ENCODE measurements around the gene TNXB.

TNXB gene

GRCh38 chr6:32151863-32152768, 43.0 kb upstream of the TNXB start, which contains the start of gene PRRT1:
TSS of gene PRRT1 (minus strand) at chr6:32151939. CDS start at chr6:32151827, 112 bp downstream.
- DNase-seq (ENCODE audit: low read depth), result no peak
- H3K4me3 ChIP-seq (ENCODE audit: control insufficient read depth, low read depth, low read length), result peak within 1 kb of the TSS; percentile 92
- no peak for TF ChIP-seq CTCF (conservative IDR thresholded peaks at IDR 0.05; ENCODE audit: control insufficient read depth, insufficient read depth, low read depth, low read length)

GRCh38 chr6:32151181-32151862, 42.2 kb upstream of the TNXB start:
- H3K4me3 ChIP-seq (ENCODE audit: control insufficient read depth, low read depth, low read length), result peak overlapping the region; percentile 46
- DNase-seq (ENCODE audit: low read depth), result no peak
- TF ChIP-seq CTCF (conservative IDR thresholded peaks at IDR 0.05; ENCODE audit: control insufficient read depth, insufficient read depth, low read depth, low read length), result no peak

GRCh38 chr6:32149932-32150870, 41.1 kb upstream of the TNXB start:
- DNase-seq (ENCODE audit: low read depth), result no peak
- no peak for TF ChIP-seq CTCF (conservative IDR thresholded peaks at IDR 0.05; ENCODE audit: control insufficient read depth, insufficient read depth, low read depth, low read length)
- no peak overlapping the region for H3K4me3 ChIP-seq (ENCODE audit: control insufficient read depth, low read depth, low read length)

- H3K4me3 ChIP-seq (ENCODE audit: control insufficient read depth, low read depth, low read length), result no peak overlapping the region
- DNase-seq (ENCODE audit: low read depth), result no peak
- TF ChIP-seq CTCF (conservative IDR thresholded peaks at IDR 0.05; ENCODE audit: control insufficient read depth, insufficient read depth, low read depth, low read length), result no peak
Observed at GRCh38 chr6:32149092-32149755, 40.1 kb upstream of the TNXB start.

DNA sequence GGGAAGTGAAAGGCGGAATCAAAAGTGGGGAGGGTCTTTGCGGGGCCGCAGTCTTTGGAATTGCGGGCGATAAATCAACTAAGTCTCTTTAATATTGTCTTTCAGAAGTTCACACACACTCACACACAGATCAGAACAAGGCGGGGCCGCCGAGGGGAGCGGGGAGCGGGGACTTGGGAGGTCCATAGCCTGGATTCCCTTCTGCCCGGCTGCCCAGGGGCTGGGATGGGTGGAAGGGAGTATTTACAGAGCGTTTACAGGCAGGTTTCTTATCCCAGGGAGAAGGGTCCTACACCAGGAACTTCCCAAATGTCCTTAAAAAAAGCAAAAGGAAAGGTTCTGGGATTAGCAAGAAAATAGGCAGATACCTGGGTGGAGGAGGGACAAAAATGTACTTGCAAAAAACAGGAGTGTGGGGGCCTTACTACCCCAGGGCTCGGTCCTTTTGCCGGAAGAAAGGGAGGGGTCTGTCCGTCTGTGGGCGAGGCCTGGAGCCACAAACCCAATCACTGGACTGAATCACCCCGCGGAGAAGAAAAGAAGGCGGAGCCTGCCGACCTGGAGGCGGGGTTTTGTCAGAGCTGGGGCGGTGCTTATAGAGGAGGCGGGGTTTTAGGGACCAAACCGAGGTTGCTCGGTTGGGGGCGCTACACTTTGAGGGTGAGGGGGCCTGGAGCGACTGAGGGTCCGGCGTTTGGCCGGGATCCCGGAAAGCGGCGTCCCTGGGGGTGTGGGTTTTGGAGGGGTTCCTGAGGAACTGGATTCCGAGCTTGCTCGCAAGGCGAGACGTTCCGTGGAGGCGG, 39.4 kb upstream of the TNXB start:
- no peak for DNase-seq (ENCODE audit: low read depth)
- no peak overlapping the region for H3K4me3 ChIP-seq (ENCODE audit: control insufficient read depth, low read depth, low read length)
- no peak for TF ChIP-seq CTCF (conservative IDR thresholded peaks at IDR 0.05; ENCODE audit: control insufficient read depth, insufficient read depth, low read depth, low read length)

Data from fibroblast of mammary gland (primary cell).